Trophoblast cell (in vitro differentiated cells and primary cell): ENCODE measurements around the gene LAMA3.
A peak's percentile ranks its signal among the peaks of the same experiment; 100 is the strongest.

Experiments
- DNase-seq, 2 donors: peaks; one replicate each; pipeline ENCODE4 v3.0.0-alpha.2; 2016
- H2AFZ ChIP-seq: 2 replicates; pipeline ENCODE4 v1.6.1; 2013; ENCODE audit warnings: low read length, moderate library complexity, mild to moderate bottlenecking; ENCODE audit not compliant: insufficient read depth, poor library complexity
- H2AK5ac ChIP-seq: 2 replicates; pipeline ENCODE4 v1.6.1; 2013; ENCODE audit warnings: mild to moderate bottlenecking, low read length
- H2BK120ac ChIP-seq: 2 replicates; pipeline ENCODE4 v1.6.1; 2013; ENCODE audit warnings: low read length, mild to moderate bottlenecking, moderate library complexity; ENCODE audit not compliant: insufficient read depth, poor library complexity
- H2BK12ac ChIP-seq: 2 replicates; pipeline ENCODE4 v1.6.1; 2013; ENCODE audit warnings: mild to moderate bottlenecking, low read length, moderate library complexity
- H2BK5ac ChIP-seq: 2 replicates; pipeline ENCODE4 v1.6.1; 2013; ENCODE audit warnings: low read length, low read depth, moderate library complexity, mild to moderate bottlenecking; ENCODE audit not compliant: poor library complexity
- H3K14ac ChIP-seq: 2 replicates; pipeline ENCODE4 v1.6.1; 2013; ENCODE audit warnings: mild to moderate bottlenecking, low read length
- H3K18ac ChIP-seq: 2 replicates; pipeline ENCODE4 v1.6.1; 2013; ENCODE audit warnings: mild to moderate bottlenecking, low read length
- H3K23ac ChIP-seq: 2 replicates; pipeline ENCODE4 v1.6.1; 2013; ENCODE audit warnings: low read length
- H3K27ac ChIP-seq: 2 replicates; pipeline ENCODE4 v1.5.1; 2013; ENCODE audit warnings: low read depth, mild to moderate bottlenecking, inconsistent platforms, low read length, moderate library complexity
- H3K27me3 ChIP-seq: 2 replicates; pipeline ENCODE4 v1.6.1; 2013; ENCODE audit warnings: inconsistent platforms, mild to moderate bottlenecking, low read length, moderate library complexity; ENCODE audit not compliant: insufficient read depth
- H3K36me3 ChIP-seq, 2 experiments: 1 replicate in 1 of 2; 2 replicates in 1 of 2; pipeline ENCODE4 v1.6.1; 2013; ENCODE audit warnings: low read length in 2 of 2, mild to moderate bottlenecking in 2 of 2, moderate library complexity in 1 of 2; ENCODE audit not compliant: insufficient read depth in 2 of 2, control insufficient read depth in 1 of 2
- H3K4ac ChIP-seq: 2 replicates; pipeline ENCODE4 v1.6.1; 2013; ENCODE audit warnings: low read depth, mild to moderate bottlenecking, low read length, moderate library complexity
- H3K4me1 ChIP-seq, 2 experiments: 1 replicate in 1 of 2; 2 replicates in 1 of 2; pipeline ENCODE4 v1.6.1; 2013; ENCODE audit warnings: low read length in 2 of 2, mild to moderate bottlenecking in 2 of 2, moderate library complexity in 1 of 2; ENCODE audit not compliant: insufficient read depth in 2 of 2, control insufficient read depth in 1 of 2
- H3K4me2 ChIP-seq: 2 replicates; pipeline ENCODE4 v1.6.1; 2013; ENCODE audit warnings: inconsistent platforms, mild to moderate bottlenecking, low read length, moderate library complexity
- H3K4me3 ChIP-seq: 2 replicates; pipeline ENCODE4 v1.5.1; 2013; ENCODE audit warnings: mild to moderate bottlenecking, low read depth, low read length, inconsistent platforms
- H3K79me1 ChIP-seq: one replicate; pipeline ENCODE4 v1.6.1; 2013; ENCODE audit warnings: low read length
- H3K79me2 ChIP-seq: 2 replicates; pipeline ENCODE4 v1.6.1; 2013; ENCODE audit warnings: low read length, mild to moderate bottlenecking; ENCODE audit not compliant: control insufficient read depth, insufficient read depth, poor library complexity
- H3K9ac ChIP-seq: 2 replicates; pipeline ENCODE4 v1.6.1; 2013; ENCODE audit warnings: mild to moderate bottlenecking, low read length
- H3K9me3 ChIP-seq: 2 replicates; pipeline ENCODE4 v1.6.1; 2013; ENCODE audit warnings: low read depth, mild to moderate bottlenecking, control low read depth, inconsistent platforms, low read length; ENCODE audit not compliant: insufficient read depth
- H4K12ac ChIP-seq: 2 replicates; pipeline ENCODE4 v1.6.1; 2013; ENCODE audit warnings: low read depth, mild to moderate bottlenecking, low read length, moderate library complexity
- H4K8ac ChIP-seq: 2 replicates; pipeline ENCODE4 v1.6.1; 2013; ENCODE audit warnings: low read depth, mild to moderate bottlenecking, low read length, moderate library complexity
- H4K91ac ChIP-seq: one replicate; pipeline ENCODE4 v1.6.1; 2013; ENCODE audit warnings: low read depth, mild to moderate bottlenecking, low read length, moderate library complexity
- WGBS: extraction: QIAGEN DNeasy Blood & Tissue Kit; methylation state at CpG from one replicate; pipeline ENCODE4 v1.1.7; 2013; ENCODE audit warnings: missing lambda C conversion rate; ENCODE audit not compliant: insufficient read length, insufficient coverage; ENCODE audit errors: extremely low coverage; 5-methylcytosine and 5-hydroxymethylcytosine counted together

Gene LAMA3

DNA sequence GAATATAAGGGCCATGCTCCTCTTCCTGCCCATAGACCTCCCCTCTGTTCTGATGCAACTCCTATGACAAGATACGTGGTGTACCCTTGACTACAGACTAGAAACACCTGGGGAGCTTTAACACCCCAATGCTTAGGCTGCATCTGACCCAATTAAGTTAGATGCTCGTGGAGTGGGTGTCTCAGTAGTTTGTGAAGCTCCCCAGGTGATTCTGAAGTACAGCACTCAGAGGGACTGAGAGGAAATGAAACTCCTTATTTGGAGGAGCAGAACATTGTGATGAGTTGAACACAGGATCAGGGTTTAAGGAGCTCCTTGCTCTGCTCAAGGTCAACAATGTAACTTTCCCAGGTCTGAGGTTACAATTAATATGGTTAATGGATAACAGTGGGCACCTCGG is 245.0 kb downstream of the LAMA3 start:
- Histone ChIP-seq H2BK12ac (no peak overlapping the region), H3K4me1 (no peaks in the 10 kb centered on the region), H3K14ac (no peak overlapping the region), H3K18ac (no peak overlapping the region), H3K79me1 (no peaks in the 10 kb centered on the region), H3K4me3 (no peak overlapping the region), H2BK5ac (no peak overlapping the region), H3K9me3 (no peaks in the 10 kb centered on the region), H3K9ac (no peak overlapping the region), H4K91ac (no peak overlapping the region), H2AK5ac (no peak overlapping the region), H4K8ac (no peak overlapping the region), H3K4me2 (no peak overlapping the region), H2BK120ac (no peak overlapping the region), H3K36me3 (no peaks in the 10 kb centered on the region), H3K79me2 (no peaks in the 10 kb centered on the region), H3K4ac (no peak overlapping the region), H3K23ac (no peak overlapping the region), H4K12ac (no peak overlapping the region), H3K27me3 (no peaks in the 10 kb centered on the region), H2AFZ (no peak overlapping the region), H3K27ac (no peak overlapping the region)
- WGBS, result no CpG with 5 or more reads among the region's 3 CpGs
- no peak for DNase-seq

GRCh38 chr18:23934863-23935262 is 245.6 kb downstream of the LAMA3 start:
- no peak overlapping the region for H2BK120ac ChIP-seq
- no peak overlapping the region for H3K18ac ChIP-seq
- H3K14ac ChIP-seq, result no peak overlapping the region
- no peak overlapping the region for H2AK5ac ChIP-seq
- H2BK5ac ChIP-seq, result no peak overlapping the region
- no peak for DNase-seq
- no peaks in the 10 kb centered on the region for H3K9me3 ChIP-seq
- H4K12ac ChIP-seq, result no peak overlapping the region
- H3K79me2 ChIP-seq, result no peaks in the 10 kb centered on the region
- no peak overlapping the region for H3K9ac ChIP-seq
- no peak overlapping the region for H3K23ac ChIP-seq
- H3K4ac ChIP-seq, result no peak overlapping the region
- no peak overlapping the region for H4K91ac ChIP-seq
- no peak overlapping the region for H3K4me2 ChIP-seq
- no peak overlapping the region for H4K8ac ChIP-seq
- H3K27me3 ChIP-seq, result no peaks in the 10 kb centered on the region
- no peak overlapping the region for H3K27ac ChIP-seq
- H2BK12ac ChIP-seq, result no peak overlapping the region
- no peaks in the 10 kb centered on the region for H3K4me1 ChIP-seq
- no peaks in the 10 kb centered on the region for H3K36me3 ChIP-seq
- no peaks in the 10 kb centered on the region for H3K79me1 ChIP-seq
- H2AFZ ChIP-seq, result no peak overlapping the region
- no peak overlapping the region for H3K4me3 ChIP-seq

DNA sequence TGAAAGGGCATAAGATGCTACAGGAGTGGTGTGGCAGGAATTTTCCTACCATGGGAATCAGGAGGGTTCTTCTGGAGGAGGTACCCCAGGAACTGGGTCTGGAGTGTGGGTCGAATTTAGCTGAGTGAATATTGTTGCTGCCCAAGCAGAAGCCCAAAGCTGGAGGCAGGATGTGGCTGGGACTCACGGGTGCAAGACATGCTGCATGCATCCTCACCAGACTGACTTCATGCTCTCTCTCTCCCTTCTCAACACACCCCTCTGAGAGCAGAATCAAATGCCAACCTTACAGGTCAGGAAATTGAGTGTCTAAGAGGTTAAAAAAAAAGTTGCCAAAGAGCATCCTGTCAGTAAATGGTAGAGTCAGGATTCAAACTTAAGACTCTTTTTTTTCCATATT is 246.6 kb downstream of the LAMA3 start:
- no peak overlapping the region for H3K4me2 ChIP-seq
- H2BK120ac ChIP-seq, result no peak overlapping the region

GRCh38 chr18:23936381-23936958 is 247.2 kb downstream of the LAMA3 start:
- no peak overlapping the region for H2BK5ac ChIP-seq
- H2AK5ac ChIP-seq, result no peak overlapping the region
- H3K9me3 ChIP-seq, result no peaks in the 10 kb centered on the region
- H3K9ac ChIP-seq, result no peak overlapping the region
- no peak for DNase-seq
- no peaks in the 10 kb centered on the region for H3K79me1 ChIP-seq
- H3K36me3 ChIP-seq, result no peaks in the 10 kb centered on the region
- no peak overlapping the region for H3K27ac ChIP-seq
- H4K91ac ChIP-seq, result no peak overlapping the region
- no peak overlapping the region for H3K14ac ChIP-seq
- H3K4me1 ChIP-seq, result no peaks in the 10 kb centered on the region
- WGBS, result no CpG with 5 or more reads among the region's 6 CpGs
- no peak overlapping the region for H2BK12ac ChIP-seq
- H3K79me2 ChIP-seq, result no peaks in the 10 kb centered on the region
- H3K4me3 ChIP-seq, result no peak overlapping the region
- no peak overlapping the region for H3K4ac ChIP-seq
- H4K8ac ChIP-seq, result no peak overlapping the region
- no peak overlapping the region for H2BK120ac ChIP-seq
- H3K4me2 ChIP-seq, result no peak overlapping the region
- H3K18ac ChIP-seq, result no peak overlapping the region
- peaks cover 2% of the 10 kb centered on the region for H3K27me3 ChIP-seq
- no peak overlapping the region for H4K12ac ChIP-seq
- no peak overlapping the region for H2AFZ ChIP-seq
- no peak overlapping the region for H3K23ac ChIP-seq

More for the DNA sequence above, 246.6 kb downstream of the LAMA3 start:
- no peak for DNase-seq
- no peaks in the 10 kb centered on the region for H3K36me3 ChIP-seq
- no peaks in the 10 kb centered on the region for H3K9me3 ChIP-seq
- no peak overlapping the region for H2BK5ac ChIP-seq
- WGBS, result no CpG with 5 or more reads among the region's 2 CpGs
- H2AK5ac ChIP-seq, result no peak overlapping the region
- no peak overlapping the region for H2BK12ac ChIP-seq
- H4K12ac ChIP-seq, result no peak overlapping the region
- H3K14ac ChIP-seq, result no peak overlapping the region
- no peaks in the 10 kb centered on the region for H3K79me1 ChIP-seq
- peak overlapping the region; percentile 78 for H3K23ac ChIP-seq
- no peak overlapping the region for H3K4me3 ChIP-seq
- H3K4ac ChIP-seq, result no peak overlapping the region
- no peak overlapping the region for H3K9ac ChIP-seq
- H2AFZ ChIP-seq, result no peak overlapping the region
- H3K18ac ChIP-seq, result no peak overlapping the region
- H4K91ac ChIP-seq, result no peak overlapping the region
- peaks cover 2% of the 10 kb centered on the region for H3K27me3 ChIP-seq
- H3K79me2 ChIP-seq, result no peaks in the 10 kb centered on the region
- H4K8ac ChIP-seq, result no peak overlapping the region
- H3K27ac ChIP-seq, result no peak overlapping the region
- no peaks in the 10 kb centered on the region for H3K4me1 ChIP-seq
